ENCODE results near the gene MCF2L.
"Not testable (repeated sequence)": the region's sequence is repeated elsewhere in the genome, so short reads cannot be mapped to it uniquely, and the experiment has no call there.

The MCF2L gene, protein sequence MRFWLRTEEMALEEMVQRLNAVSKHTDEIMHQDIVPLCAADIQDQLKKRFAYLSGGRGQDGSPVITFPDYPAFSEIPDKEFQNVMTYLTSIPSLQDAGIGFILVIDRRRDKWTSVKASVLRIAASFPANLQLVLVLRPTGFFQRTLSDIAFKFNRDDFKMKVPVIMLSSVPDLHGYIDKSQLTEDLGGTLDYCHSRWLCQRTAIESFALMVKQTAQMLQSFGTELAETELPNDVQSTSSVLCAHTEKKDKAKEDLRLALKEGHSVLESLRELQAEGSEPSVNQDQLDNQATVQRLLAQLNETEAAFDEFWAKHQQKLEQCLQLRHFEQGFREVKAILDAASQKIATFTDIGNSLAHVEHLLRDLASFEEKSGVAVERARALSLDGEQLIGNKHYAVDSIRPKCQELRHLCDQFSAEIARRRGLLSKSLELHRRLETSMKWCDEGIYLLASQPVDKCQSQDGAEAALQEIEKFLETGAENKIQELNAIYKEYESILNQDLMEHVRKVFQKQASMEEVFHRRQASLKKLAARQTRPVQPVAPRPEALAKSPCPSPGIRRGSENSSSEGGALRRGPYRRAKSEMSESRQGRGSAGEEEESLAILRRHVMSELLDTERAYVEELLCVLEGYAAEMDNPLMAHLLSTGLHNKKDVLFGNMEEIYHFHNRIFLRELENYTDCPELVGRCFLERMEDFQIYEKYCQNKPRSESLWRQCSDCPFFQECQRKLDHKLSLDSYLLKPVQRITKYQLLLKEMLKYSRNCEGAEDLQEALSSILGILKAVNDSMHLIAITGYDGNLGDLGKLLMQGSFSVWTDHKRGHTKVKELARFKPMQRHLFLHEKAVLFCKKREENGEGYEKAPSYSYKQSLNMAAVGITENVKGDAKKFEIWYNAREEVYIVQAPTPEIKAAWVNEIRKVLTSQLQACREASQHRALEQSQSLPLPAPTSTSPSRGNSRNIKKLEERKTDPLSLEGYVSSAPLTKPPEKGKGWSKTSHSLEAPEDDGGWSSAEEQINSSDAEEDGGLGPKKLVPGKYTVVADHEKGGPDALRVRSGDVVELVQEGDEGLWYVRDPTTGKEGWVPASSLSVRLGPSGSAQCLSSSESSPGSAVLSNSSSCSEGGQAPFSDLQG

DNA sequence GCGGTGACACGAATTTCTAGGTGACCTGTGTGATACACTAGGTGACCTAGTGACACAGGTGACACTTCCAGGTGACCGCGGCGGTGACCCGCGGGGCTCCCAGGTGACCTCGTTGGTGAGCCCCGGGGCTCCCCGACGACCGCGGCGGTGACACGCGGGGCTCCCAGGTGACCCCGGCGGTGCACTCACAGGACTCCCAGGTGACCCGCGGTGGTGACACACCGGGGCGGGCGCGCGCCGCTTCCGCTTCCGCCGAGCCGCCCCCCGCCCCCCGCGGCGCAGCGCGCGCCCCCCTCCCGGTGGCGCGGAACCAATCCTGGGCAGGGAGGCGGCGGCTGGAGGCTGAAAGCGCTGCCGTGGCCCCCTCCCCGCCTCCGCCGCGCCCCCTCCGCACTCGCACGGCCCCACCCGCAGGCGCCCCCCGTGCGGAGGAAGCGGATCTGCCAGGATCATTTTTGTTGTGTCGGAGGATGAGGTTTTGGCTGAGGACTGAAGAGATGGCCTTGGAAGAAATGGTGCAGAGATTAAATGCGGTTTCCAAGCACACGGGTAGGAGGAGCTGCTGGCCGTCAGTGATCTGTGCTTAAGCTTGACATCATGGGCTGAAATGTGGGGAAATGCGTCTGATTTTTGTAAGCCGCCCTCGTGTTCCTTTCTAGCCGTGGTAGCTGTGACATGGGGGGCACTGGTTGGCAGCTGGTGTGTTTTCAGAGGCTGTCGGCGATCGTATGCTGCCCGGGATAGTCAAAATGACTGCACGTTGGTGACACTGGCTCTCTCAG is at the start of gene MCF2L:
TSS of gene MCF2L (plus strand) at position 305 of the 782 bp plus-strand sequence. CDS start at position 471, 166 bp downstream.
- DNase-seq = peak; percentile 45

DNA sequence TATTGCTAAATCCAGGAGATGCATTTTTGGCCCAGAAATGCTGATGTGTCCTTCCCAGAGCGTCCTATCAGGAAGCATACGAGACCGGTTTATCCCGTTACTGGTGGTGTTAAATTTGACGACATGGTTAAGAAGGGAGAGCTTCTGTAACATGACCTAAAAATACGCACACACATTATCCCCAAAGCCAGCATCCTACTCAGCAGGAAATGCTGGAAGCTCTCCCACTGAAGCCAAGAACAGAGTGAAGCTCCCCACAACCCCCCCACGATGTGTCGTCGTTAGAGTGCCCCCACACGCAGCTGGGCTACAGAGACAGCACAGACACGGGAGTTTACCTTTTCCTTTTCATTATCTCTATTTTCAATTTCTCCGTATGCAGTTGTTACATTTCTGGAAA is 45.1 kb upstream of the MCF2L start:
- no peak for DNase-seq

DNA sequence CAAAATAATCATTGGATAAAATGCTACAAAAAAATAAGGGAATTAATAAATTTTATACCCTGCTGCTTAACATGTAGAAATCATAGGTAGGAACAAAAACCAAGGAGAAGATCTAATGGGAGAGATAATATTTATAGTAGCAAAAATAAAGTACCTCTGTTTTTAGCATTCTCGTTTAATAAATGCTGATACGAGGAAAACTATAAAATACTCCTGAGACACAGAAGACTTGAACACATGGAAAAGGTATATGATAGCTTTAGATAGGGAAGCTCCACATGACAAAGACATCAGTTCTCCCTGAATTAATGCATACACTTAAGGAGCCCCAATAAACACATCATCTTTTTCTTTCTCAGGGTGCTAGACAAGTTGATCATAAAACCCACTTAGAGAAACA is 44.6 kb upstream of the MCF2L start:
- DNase-seq = no peak

DNA sequence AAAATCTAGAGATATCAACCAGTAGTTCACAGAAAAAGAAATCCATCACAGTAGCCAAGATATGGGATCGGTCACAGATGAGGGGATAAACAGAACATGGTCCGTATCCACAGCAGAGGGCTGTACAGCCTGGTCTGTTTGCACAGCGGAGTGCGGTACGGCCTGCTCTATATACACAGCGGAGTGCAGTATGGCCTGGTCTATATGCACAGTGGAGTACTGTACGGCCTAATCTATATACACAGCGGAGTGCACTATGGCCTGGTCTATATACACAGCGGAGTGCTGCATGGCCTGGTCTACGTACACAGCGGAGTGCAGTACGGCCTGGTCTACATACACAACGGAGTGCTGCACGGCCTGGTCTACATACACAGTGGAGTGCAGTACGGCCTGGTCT is 43.0 kb upstream of the MCF2L start:
- DNase-seq = no peak

DNA sequence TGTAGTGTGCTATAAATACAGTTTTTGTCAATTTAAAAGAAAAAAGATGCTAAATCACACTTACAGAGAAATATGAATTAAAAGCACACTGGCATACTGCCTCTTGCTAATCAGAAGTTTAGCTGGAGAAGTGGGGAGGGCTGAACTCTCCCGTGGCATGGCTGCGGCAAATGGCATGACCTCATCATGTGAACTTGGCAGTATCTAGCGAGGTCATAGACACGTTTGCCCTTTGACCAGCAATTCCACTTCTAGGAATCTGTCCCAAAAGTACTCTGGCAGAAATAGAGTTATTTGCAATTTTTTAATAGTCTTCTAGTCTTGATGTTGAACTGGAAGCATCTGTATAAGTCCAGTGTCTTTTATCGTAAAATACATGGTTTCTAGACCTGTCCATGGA is 42.0 kb upstream of the MCF2L start:
- DNase-seq = no peak

DNA sequence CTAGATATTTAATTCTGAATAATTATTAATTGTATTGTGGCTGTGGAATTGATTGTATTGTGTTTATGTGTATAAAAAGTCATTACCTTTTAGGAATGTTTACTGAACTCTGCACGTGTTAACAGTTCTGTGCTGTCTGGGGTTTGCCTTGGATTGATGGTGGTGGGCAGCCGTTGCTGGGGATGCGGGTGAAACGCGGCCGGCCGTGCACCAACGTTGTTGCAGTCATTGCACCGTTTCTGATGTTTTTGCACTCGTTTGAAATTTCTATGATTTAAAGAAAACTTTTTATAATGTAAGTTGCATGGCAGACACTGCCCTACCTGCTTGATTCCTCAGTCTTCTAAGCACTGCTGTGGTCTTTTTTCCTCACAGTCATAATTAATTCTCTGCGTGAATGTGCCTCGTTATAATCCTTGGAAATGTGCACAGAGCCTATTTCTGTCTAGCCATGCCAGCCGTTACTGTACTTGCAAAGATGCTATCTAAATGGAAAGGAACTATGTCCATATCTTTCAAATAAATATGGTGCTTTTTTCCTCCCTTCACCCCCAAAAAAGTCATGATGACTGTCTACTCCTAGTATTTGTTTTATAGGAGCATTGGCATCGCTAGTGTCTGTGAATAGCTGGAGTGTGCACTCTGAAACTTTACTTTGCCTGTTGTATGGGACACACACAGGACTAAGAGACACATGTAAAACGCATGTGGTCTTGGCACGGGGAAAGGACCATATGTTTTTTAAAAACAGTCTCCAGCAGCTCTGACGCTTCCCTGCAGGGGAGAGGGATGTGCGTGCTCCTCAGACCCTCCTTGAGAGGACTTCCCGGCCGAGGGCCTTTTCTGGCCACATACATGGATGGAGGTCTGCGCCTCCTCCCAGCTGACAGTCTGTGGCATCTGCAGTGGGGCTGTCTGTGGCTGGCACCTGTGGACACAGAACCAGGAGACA is 40.7 kb upstream of the MCF2L start:
- DNase-seq = no peak

DNA sequence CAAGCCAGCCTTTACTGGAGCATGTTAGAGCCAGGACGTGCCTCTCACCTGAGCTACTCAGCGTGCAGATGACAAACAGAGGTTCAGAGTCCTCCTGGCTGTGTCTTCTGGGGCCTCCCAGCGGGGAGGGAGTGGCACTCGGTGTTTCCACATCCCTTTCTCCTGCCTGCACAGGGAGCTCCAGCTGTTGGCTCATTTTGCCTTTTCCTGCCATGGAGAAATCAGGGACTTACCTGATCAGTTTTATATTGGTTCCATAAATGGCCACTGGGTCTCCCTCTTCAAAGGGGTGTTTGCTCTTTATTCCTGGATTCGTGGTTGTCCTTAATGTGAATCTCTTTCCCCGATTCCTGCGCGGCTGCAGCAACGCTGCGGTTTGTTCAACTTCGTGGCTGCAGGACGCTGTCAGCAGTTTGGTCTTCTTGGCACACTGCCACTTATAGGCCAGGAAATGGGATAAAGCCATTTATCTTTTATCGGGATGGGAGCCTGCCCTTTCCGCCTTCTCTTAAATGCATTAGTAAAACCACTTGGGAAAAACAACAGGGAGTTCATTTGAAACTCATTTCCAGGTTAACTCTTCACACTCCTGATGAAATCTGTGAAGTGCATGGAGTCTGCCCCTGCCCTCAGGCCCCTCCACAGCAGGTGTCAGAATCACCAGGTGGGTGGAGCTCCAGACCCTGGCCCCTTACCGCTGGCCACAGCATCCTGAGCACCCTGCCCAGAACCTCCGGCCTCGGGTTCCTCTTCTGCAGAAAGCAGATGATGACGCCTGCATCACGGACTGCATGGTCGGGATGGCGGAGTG is 39.8 kb upstream of the MCF2L start:
- no peak for DNase-seq

DNA sequence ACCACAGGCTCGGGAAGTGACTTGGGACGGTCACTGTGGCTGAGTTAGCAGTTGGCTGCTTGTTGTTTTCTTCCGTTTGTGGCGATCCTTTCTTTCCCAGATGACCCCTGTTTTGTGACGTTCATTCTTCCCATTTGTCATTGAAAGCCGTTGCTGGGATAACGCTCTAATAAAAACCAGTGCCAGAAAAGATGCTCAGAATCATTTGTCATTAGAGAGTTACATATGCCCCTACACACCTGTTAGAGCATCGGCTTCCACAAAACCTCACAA is 39.3 kb upstream of the MCF2L start:
- no peak for DNase-seq

DNA sequence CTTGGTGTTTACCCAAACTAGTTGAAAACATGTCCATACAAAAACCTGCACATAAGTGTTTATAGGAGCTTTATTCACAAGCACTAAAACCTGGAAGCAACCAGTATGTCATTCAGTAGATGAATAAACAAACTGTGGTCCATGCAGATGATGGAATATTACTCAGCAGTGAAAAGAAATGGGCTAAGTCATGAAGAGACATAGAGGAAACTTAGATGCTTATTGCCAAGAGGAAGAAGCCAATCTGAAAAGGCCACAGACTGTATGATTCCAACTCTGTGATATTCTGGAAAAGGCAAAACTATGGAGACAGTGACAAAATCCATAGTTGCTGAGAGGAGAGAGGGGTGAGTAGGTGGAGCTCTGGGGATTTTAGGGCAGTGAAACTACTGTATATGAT is 38.8 kb upstream of the MCF2L start:
- no peak for DNase-seq

DNA sequence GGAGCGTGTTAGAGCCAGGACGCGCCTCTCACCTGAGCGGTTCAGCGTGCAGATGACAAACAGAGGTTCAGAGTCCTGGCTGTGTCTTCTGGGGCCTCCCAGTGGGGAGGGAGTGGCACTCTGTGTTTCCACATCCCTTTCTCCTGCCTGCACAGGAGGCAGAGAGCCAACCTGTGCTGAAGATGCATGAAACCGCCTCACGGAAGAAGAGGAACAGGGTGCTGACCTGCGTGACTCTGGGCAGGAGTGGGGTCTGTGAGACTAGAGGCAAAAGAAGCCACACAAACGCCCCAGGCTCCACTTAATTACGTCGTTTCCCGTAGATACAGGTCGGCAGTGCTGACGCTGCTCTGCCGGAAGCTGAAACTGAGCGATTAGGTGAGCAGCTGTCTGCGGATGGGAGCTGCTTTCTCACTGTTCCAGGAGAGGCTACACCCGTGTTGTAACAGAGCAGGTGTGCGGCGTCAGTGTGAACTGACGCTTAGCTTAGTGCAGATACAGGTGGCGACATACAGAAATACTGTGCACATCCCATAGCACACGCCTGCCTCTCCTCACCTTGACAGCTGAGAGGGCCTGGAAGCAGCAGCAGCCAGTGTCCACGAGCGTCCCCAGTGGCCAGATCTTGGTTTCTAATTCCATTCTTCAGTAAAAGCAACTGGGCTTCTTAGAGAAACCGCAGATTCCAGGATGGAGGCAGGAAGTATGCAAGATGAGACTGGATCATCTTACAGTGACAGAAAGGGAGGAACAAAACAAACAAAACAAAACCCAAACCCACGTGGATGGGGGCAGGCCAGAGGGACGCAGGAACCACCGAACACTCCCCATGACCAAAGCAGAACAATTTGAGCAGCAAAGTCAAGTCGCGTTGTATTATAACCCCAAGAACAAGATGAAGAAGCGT is 37.7 kb upstream of the MCF2L start:
- no peak for DNase-seq

DNA sequence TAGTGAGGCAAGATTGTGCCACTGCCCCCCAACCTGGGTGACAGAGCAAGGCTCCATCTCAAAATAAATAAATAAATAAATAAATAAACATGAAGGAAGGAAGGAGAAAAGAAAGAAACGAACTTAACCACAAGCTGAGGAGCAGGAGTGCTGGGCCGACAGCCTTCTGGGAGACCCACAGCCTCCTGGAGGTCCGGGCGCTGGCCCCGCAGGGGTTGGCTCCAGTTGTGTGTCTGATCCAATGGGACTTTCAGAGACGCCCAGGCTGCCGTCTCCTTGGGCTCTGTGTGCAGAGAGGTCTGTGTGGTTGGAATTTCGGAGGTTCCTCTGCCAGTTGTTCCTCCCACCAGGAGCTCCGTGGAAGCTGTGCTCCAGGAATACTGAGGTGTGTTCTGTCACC is 36.0 kb upstream of the MCF2L start:
- no peak for DNase-seq

DNA sequence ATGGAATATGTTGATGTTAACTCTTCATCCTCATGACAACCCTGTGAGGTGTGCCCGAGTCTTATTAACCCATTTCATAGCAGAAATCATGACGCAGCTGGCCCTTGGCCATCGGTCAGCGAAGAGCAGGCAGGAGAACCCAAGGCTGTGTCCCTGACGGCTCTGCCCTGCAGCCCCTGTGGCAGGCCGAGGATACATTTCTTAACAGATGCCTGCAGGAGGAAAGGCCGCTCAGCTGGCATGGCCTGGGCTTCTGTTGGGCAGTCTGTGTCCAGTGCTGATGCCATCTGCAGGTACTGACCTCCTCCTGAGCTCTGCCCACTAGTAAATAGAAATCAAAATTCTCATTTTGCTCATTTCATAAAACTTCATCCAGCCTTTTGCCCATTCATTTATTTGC is 35.4 kb upstream of the MCF2L start:
- no peak for DNase-seq

DNA sequence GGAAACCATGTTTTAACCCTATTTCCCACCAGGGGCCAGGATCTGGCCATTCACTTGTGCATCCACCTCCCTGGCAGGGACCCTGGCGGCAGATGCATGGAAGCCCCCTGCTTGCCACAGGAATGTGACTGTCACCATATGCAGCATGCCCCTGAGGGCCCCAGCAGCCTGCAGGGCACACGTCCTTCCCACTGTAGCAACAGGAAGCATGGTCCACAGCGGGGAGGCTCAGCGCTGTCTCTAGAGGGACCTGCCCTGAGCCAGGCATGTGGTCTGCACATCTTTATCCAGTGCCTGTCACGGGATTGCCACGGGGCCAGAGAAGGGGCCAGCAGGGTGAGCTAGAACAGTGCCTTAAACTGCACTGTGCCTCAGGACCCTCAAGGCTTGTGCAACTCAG is 34.9 kb upstream of the MCF2L start:
- no peak for DNase-seq

DNA sequence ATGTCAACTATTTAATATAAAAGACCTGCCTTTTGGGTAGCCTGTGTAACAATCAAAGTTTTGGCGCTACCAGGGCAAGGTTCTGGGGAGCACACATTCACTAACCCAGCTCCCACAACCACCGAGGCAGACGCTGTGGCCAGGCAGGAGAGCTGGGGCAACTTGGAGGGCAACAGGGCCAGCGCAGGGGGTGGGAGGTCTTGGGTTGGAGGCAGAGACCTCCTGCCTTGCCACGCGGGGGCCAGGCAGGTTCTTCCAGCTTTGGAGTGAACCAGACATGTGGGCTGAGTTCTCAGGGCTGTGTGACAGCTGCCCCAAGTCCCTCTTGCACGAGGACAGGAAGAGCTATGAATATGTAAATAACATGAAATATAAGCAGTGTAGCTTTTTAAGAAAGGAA is 30.3 kb upstream of the MCF2L start:
- DNase-seq = no peak

DNA sequence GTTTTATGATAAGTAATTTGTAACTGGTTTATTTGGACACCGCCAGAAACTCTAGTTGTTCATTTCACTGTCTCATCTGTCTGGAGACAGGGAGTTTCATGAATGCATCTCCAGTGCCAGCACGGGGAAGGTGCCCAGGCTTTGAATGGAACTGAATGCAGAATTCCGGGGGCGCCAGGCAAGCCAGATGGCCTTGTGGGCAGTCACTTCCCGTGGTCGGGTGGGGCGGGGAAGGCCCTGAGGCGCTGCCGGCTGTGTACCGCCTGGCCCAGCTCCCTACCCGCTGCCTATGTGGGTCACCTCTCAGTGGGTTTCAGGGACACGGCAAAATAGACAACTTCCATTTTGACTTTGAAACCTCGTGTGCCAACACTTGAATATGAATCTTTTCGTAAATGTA is 28.8 kb upstream of the MCF2L start:
- DNase-seq = no peak

DNA sequence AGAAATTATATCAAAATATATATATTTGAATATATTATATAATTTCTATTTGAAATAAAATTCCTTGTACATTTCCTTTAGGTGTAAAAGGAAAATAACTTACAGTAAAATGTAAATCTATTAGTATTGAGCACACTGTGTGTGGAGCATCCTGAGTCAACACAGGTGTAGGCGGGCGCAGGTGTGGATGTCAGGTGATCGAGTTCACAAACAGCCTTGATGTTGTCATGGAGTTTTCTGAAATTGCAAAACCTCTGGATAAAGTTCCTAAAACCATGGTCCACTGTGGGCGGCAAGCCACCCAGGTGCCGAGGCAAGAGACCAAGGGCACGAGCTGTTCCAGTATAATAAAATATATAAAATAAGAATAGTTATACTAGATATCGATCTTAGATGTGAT is 27.7 kb upstream of the MCF2L start:
- no peak for DNase-seq

DNA sequence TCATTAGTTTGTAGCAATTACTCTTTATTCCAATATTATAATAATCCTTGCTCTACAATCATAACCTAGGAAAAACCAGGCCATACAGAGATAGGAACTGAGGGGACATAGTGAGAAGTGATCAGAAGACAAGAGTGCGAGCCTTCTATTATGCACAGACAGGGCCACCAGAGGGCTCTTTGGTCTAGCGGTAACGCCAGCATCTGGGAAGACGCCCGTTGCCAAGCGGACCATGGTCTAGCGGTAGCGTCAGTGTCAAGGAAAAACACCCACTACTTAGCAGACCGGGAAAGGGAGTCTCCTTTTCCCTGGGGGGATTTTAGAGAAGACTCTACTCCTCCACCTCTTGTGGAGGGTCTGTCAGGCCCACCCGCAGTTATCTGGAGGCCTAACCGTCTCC is 27.2 kb upstream of the MCF2L start:
- DNase-seq = not testable (repeated sequence)

DNA sequence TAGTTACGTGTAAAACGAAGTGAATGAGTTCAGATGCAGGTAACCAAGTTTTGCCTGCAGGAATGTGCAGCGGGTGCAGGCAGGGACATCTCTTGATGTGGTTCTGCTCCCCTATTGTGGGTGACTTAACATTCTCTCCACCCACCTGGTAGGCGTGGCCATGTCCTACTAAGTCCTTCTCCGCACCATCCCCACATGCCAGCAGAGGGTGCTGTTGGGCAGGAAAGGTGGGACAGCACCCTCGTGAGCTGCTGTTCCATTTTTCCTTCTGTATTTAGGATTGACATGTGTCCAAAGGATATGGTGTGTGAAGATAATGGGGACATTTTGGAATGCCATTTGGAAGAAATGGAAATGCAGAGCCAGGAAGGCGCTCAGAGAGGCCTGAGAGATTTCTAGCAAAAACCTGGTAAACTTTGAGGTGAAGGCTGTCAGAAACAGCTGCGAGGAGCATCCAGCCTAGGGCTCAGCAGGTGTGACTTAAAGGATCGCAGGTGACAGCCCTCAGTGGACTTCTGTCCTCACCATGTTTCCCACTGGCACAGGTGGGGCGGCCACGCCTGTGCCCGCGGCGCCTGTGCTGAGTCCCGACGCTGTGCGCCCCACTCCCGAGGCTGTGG is 26.2 kb upstream of the MCF2L start:
- DNase-seq = peak; percentile 94

Data from activated CD4-positive, alpha-beta T cell treated with anti-CD3 and anti-CD28 coated beads, Interleukin-10, Interleukin-2, amounts not matched to agents 100 ng/mL and 50 ng/mL, durations not matched to agents 16 hours and 8 hours (primary cell).